ENCODE data around the gene KL. TPM values are rescaled to one million over a fixed set of nuclear protein-coding genes. Genes with fewer than 3 reads are reported as not detected.

The KL gene
- total RNA-seq, 4 donors from 2014 or later: 1.3 to 1.6 (median 1.4) TPM

DNA sequence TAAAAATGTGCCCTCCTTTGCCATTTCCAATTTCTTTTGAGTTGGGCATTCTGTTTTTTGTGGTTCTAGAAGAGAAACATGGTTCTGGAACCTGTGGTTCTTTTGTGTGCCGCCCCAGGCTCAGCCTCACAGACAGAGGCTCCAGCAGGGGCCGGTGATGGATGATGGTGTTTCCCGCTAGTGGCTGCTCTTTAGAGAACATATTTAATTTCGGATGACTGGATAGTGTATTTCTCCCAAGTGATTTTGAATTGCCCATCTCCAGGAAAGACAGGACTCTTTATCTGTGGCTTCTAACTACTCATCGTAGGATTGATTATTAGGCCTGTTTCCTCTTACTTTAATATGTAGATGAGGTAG, 75.2 kb downstream of the KL start:
- Histone ChIP-seq H3K27me3 (no peaks in the 10 kb centered on the region), H3K4me3 (no peak overlapping the region), H3K9me3 (no peaks in the 10 kb centered on the region), H3K27ac (peak overlapping the region in 3 of 4 donors; percentile 3 to 56 (median 20)), H3K36me3 (no peaks in the 10 kb centered on the region), H3K4me1 (peaks cover 0 to 5% of the 10 kb centered on the region in 2 donors)
- DNase-seq (no peak), ATAC-seq (no peak)
- in situ Hi-C loops (cut with MboI; ENCODE audit: low sequenced_read_pairs in 4 of 4): no loop called here
- TF ChIP-seq, protein P1, sequence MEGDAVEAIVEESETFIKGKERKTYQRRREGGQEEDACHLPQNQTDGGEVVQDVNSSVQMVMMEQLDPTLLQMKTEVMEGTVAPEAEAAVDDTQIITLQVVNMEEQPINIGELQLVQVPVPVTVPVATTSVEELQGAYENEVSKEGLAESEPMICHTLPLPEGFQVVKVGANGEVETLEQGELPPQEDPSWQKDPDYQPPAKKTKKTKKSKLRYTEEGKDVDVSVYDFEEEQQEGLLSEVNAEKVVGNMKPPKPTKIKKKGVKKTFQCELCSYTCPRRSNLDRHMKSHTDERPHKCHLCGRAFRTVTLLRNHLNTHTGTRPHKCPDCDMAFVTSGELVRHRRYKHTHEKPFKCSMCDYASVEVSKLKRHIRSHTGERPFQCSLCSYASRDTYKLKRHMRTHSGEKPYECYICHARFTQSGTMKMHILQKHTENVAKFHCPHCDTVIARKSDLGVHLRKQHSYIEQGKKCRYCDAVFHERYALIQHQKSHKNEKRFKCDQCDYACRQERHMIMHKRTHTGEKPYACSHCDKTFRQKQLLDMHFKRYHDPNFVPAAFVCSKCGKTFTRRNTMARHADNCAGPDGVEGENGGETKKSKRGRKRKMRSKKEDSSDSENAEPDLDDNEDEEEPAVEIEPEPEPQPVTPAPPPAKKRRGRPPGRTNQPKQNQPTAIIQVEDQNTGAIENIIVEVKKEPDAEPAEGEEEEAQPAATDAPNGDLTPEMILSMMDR (IDR thresholded peaks at IDR 0.05 in 4 of 5, conservative IDR thresholded peaks at IDR 0.05 in 1 of 5): no peak
- no peak for TF ChIP-seq POLR2A (IDR thresholded peaks at IDR 0.05)
- intact Hi-C loops (cut with DNase I; ENCODE audit: low total_unique reads): no loop called here

DNA sequence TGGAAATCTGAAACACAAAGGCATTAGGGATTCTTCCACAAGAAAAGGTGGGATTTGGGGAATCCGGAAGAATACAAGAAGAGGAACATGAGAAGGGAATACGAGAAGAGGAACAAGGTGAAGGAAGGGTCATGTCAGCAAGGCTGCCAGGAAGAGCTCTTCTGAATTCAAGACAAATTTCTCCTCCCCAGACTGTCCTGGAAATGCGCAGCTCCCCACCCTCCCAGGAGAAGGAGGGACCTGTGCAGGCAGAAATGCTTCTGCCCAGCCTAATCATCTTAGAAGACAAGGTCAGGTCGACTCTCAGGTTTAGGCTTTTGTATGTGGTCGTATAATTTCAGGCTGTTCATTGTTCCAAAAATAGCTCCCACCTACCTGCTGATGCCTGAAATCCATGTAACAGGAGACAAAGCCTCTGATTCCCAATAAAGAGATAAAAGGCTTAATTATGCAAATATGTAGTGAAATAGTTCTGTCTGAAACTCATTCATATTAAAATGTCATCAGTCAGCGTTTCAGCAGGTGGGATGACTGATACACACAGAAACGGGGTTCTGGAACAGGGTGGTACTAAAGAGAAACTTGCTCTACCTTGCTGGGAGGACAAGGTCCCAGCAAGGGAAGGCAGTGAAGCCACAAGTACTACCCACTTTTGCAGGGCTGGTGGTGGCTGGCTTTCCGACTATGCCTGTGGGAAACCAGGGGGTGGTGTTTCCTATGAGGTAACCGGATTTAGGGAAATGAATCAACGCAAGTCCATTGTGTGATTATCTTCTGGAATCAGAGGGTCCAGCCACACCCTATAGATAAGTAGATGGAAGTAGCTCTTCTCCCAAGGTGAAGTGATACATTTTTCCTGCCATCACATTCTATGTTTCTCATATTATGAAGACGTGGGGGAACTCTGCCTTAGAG, 76.1 kb downstream of the KL start:
- H3K36me3 ChIP-seq: no peaks in the 10 kb centered on the region
- peaks cover 0 to 5% of the 10 kb centered on the region in 2 donors for H3K4me1 ChIP-seq
- H3K9me3 ChIP-seq: no peaks in the 10 kb centered on the region
- ATAC-seq (peak in 1 of 2 donors; percentile 49), DNase-seq (no peak)
- no peaks in the 10 kb centered on the region for H3K27me3 ChIP-seq
- intact Hi-C loops (cut with DNase I; ENCODE audit: low total_unique reads): no loop called here
- H3K4me3 ChIP-seq: no peak overlapping the region
- in situ Hi-C loops (cut with MboI; ENCODE audit: low sequenced_read_pairs in 4 of 4): no loop called here
- peak overlapping the region; percentile 3 to 56 (median 26) for H3K27ac ChIP-seq
- TF ChIP-seq, protein P1 (IDR thresholded peaks at IDR 0.05 in 4 of 5, conservative IDR thresholded peaks at IDR 0.05 in 1 of 5): no peak
- TF ChIP-seq POLR2A (IDR thresholded peaks at IDR 0.05): no peak

DNA sequence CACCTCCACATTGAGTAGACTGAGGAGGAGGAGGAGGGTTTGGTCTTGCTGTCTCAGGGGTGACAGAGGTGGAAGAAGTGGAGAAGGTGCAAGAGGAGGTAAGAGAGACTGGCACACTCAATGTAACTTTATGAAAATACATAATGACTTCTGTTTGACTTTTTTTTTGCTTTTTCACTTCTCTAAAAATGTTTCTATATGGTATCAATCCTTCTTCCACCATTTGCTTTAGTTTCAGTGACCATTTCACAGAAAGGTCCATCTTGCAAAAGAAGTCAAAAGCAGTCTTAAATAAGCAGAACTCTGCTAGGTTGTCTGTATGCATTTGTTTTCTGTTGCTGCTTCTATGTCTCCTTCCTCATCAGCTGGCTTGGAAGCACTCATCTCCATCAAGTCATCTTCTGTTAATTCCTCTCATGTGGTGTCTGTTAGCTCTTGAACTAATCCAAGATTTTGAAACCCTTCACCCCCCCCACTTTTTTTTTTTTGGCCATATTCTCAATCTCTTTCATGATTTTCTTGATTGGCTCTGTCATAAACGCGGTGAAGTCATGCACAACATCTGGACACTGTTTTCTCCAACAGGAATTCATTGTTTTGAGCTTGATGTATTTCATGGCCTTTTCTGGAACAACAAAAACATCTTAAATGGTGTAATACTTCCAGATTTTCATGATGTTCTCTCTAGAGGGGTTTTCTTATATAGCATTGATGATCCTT, 80.8 kb downstream of the KL start:
- TF ChIP-seq, protein P1 (IDR thresholded peaks at IDR 0.05 in 4 of 5, conservative IDR thresholded peaks at IDR 0.05 in 1 of 5): no peak
- no peak for TF ChIP-seq POLR2A (IDR thresholded peaks at IDR 0.05)
- Histone ChIP-seq H3K27me3 (no peaks in the 10 kb centered on the region), H3K36me3 (no peaks in the 10 kb centered on the region), H3K9me3 (no peaks in the 10 kb centered on the region), H3K4me3 (no peak overlapping the region), H3K4me1 (no peaks in the 10 kb centered on the region), H3K27ac (no peak overlapping the region)
- DNase-seq (no peak), ATAC-seq (no peak)
- intact Hi-C loops (cut with DNase I; ENCODE audit: low total_unique reads): no loop called here
- in situ Hi-C loops (cut with MboI; ENCODE audit: low sequenced_read_pairs in 4 of 4): no loop called here

DNA sequence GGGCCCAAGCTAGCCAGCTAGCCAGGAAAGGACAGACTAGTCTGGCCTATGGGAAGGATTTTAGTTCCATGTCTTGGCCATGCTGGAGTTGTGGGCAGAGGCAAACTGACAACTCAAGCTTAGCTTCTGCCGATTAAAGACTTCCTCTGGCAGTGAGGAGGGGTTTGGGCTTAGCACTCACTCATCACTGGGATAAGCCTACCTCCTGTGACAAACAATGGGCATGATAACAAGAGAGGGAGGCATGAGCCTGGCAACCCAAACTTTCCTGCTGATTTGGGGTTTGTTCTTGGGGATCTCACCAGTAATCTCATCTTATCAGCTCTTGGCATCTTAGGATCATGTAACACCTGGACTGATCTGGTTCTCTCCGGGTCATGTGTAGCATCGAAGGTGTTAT, 83.6 kb downstream of the KL start:
- intact Hi-C loops (cut with DNase I; ENCODE audit: low total_unique reads): no loop called here
- in situ Hi-C loops (cut with MboI; ENCODE audit: low sequenced_read_pairs in 4 of 4): no loop called here

More for the DNA sequence above, 83.6 kb downstream of the KL start:
- Histone ChIP-seq H3K9me3 (no peaks in the 10 kb centered on the region), H3K4me3 (no peak overlapping the region), H3K27me3 (no peaks in the 10 kb centered on the region), H3K4me1 (no peaks in the 10 kb centered on the region), H3K36me3 (peaks cover 0 to 6% of the 10 kb centered on the region in 2 donors), H3K27ac (no peak overlapping the region)
- ATAC-seq (no peak), DNase-seq (no peak)
- no peak for TF ChIP-seq POLR2A (IDR thresholded peaks at IDR 0.05)
- TF ChIP-seq, protein P1 (IDR thresholded peaks at IDR 0.05 in 4 of 5, conservative IDR thresholded peaks at IDR 0.05 in 1 of 5): no peak

Measured in gastrocnemius medialis (tissue), 4 donors.